K562 (cell line): ENCODE measurements around the gene FBN3. TPM values are rescaled to one million over a fixed set of nuclear protein-coding genes. Genes with fewer than 3 reads are reported as not detected.
A peak's percentile ranks its signal among the peaks of the same experiment; 100 is the strongest.

Experiments used
- ATAC-seq: fragments of 200-7000 bp; cut with Tn5 transposase; 3 replicates; pipeline ENCODE4 v1.9.1; 2020; ENCODE audit warnings: moderate library complexity
- BruUV-seq: library from RNA; stranded (reverse); fragments of 400-500 nt; replicated peaks from 2 replicates; lab custom pipeline; 2021; lab: Mats Ljungman, UMichigan
- CTCF ChIA-PET: fragments of 300-600 bp; formaldehyde crosslinking; extraction: SDS; loops from one replicate; lab custom pipeline; 2021; ENCODE audit warnings: low intra/inter-chr PET ratio; lab: Yijun Ruan, JAX
- POLR2A ChIA-PET: fragments of 300-600, 350-650 bp; sonication (Branson Sonifier 250); formaldehyde crosslinking; extraction: SDS; loops from one replicate; lab custom pipeline; 2021; ENCODE audit warnings: antibody characterized with exemption, inconsistent platforms; lab: Yijun Ruan, JAX
- DNase-seq, 4 experiments: peaks; one replicate each; pipeline versions ENCODE4 v3.0.0 to v3.0.0-alpha.2; 2011 to 2018; ENCODE audit warnings: low spot score in 3 of 4, mixed read lengths in 3 of 4; ENCODE audit errors: extremely low read depth in 1 of 4
- FAIRE-seq: peaks from 2 replicates; lab custom pipeline; 2011; peaks lifted over from hg19 to GRCh38; lab: Jason Lieb, UNC
- H2AFZ ChIP-seq: 2 replicates; pipeline ENCODE4 v1.6.0; 2011; ENCODE audit warnings: low read depth, low read length, control low read depth, inconsistent platforms
- H3K27ac ChIP-seq: fragments of 200-600 bp; 3 replicates; pipeline ENCODE4 v1.8.0; 2011; ENCODE audit warnings: low read depth, mild to moderate bottlenecking, control low read depth, inconsistent platforms, low read length, moderate library complexity, mixed read lengths; ENCODE audit errors: extremely low read depth
- H3K27me3 ChIP-seq, 2 experiments: fragments of 300-600 bp in 1 of 2; 2 replicates in 1 of 2; 3 replicates in 1 of 2; pipeline versions ENCODE4 v1.6.0 to v1.8.0; 2011; ENCODE audit warnings: inconsistent platforms in 2 of 2, low read length in 2 of 2, mild to moderate bottlenecking in 1 of 2, mixed read lengths in 1 of 2, moderate library complexity in 1 of 2; ENCODE audit not compliant: control insufficient read depth in 2 of 2, insufficient read depth in 2 of 2
- H3K36me3 ChIP-seq: fragments of 300-600 bp; 3 replicates; pipeline ENCODE4 v1.8.0; 2011; ENCODE audit warnings: mild to moderate bottlenecking, low read length, inconsistent platforms; ENCODE audit not compliant: control insufficient read depth, insufficient read depth
- H3K4me1 ChIP-seq, 2 experiments: fragments of 200-600 bp in 1 of 2; replicated peaks in 1 of 2; 2 replicates in 1 of 2; 3 replicates in 1 of 2; pipeline versions ENCODE4 v1.5.1 to v1.8.0; 2011; ENCODE audit warnings: inconsistent platforms in 2 of 2, low read length in 2 of 2, mild to moderate bottlenecking in 1 of 2, mixed read lengths in 1 of 2, moderate library complexity in 1 of 2; ENCODE audit not compliant: control insufficient read depth in 2 of 2, insufficient read depth in 2 of 2
- H3K4me2 ChIP-seq: 2 replicates; pipeline ENCODE4 v1.6.1; 2011; ENCODE audit warnings: low read length, control low read depth, inconsistent platforms, mixed read lengths; ENCODE audit not compliant: insufficient read depth
- H3K4me3 ChIP-seq: fragments of 200-600 bp; sonication (generic), shearing (Covaris generic); 2 replicates; pipeline ENCODE4 v1.5.1; 2016; ENCODE audit warnings: control low read depth, inconsistent platforms
- H3K79me2 ChIP-seq: fragments of 200-600 bp; 3 replicates; pipeline ENCODE4 v1.8.0; 2011; ENCODE audit warnings: low read length, inconsistent platforms; ENCODE audit not compliant: control insufficient read depth, insufficient read depth
- H3K9ac ChIP-seq, 2 experiments: 2 replicates each; pipeline versions ENCODE4 v1.6.0 to v1.6.1; 2011; ENCODE audit warnings: low read depth in 2 of 2, low read length in 2 of 2, control low read depth in 1 of 2, inconsistent platforms in 1 of 2, mild to moderate bottlenecking in 1 of 2, mixed read lengths in 1 of 2; ENCODE audit not compliant: insufficient read depth in 1 of 2
- H3K9me1 ChIP-seq: one replicate; pipeline ENCODE4 v1.6.0; 2011; ENCODE audit warnings: inconsistent platforms, mild to moderate bottlenecking, low read length, moderate library complexity; ENCODE audit not compliant: control insufficient read depth, insufficient read depth
- H3K9me3 ChIP-seq: replicated peaks from 2 replicates; pipeline ENCODE4 v1.5.1; 2011; ENCODE audit warnings: low read depth, low read length, inconsistent platforms; ENCODE audit not compliant: control insufficient read depth, insufficient read depth
- H4K20me1 ChIP-seq: replicated peaks from 2 replicates; pipeline ENCODE4 v1.6.1; 2011; ENCODE audit warnings: low read length, inconsistent platforms, mixed read lengths; ENCODE audit not compliant: control insufficient read depth, insufficient read depth
- CBX1 ChIP-seq: sonication (generic); IDR thresholded peaks from 2 replicates; pipeline ENCODE4 v1.6.1; 2016; ENCODE audit warnings: antibody characterized with exemption, low read depth, mild to moderate bottlenecking
- NR2C1 ChIP-seq, 2 experiments: fragments of 450-650 bp; IDR thresholded peaks; 2 replicates each; pipeline ENCODE4 v1.6.1; 2017; ENCODE audit warnings: mild to moderate bottlenecking in 2 of 2, antibody characterized with exemption in 1 of 2, inconsistent platforms in 1 of 2, missing compliant biosample characterization in 1 of 2, missing genetic modification characterization in 1 of 2
- RBM34 ChIP-seq: fragments of 200-400 bp; formaldehyde crosslinking; IDR thresholded peaks from 2 replicates; pipeline ENCODE4 v1.6.1; 2018; ENCODE audit warnings: low read length, borderline replicate concordance; ENCODE audit not compliant: insufficient read depth
- ZFP30 ChIP-seq: fragments of 250-450 bp; sonication (Bioruptor Pico); IDR thresholded peaks from 2 replicates; pipeline ENCODE4 v1.8.0; 2022; ENCODE audit warnings: moderate library complexity, mild to moderate bottlenecking, inconsistent platforms, borderline replicate concordance
- ZNF3 ChIP-seq: fragments of 250-450 bp; sonication (Bioruptor Pico); IDR thresholded peaks from 2 replicates; pipeline ENCODE4 v1.5.0; 2021; ENCODE audit warnings: mild to moderate bottlenecking, moderate library complexity
- WGBS: fragments of 100-300 bp; shearing (Covaris generic); methylation state at CpG from one replicate; pipeline ENCODE4 v1.1.6; 2016; ENCODE audit warnings: low coverage, mixed read lengths; ENCODE audit not compliant: insufficient coverage; ENCODE audit errors: missing lambda C conversion rate; 5-methylcytosine and 5-hydroxymethylcytosine counted together
- in situ Hi-C: fragments of 300-500 bp; cut with MboI; formaldehyde crosslinking; loops from 4 replicates; pipeline ENCODE4 v1.15.0; 2018; ENCODE audit warnings: inconsistent platforms, mixed read lengths
- intact Hi-C: fragments of 100-400 bp; cut with micrococcal nuclease; formaldehyde crosslinking; loops from 2 replicates; pipeline ENCODE4 v1.14.2; 2022
- polyA plus RNA-seq, 8 experiments: library from polyadenylated mRNA; depleted of rRNA in 4 of 8; stranded (reverse) in 5 of 8; unstranded in 3 of 8; fragments of >200 nt; fragmentation: Nextera tagmentation in 2 of 8; fragmentation: Illumina TruSeq in 1 of 8; extraction: Ambion mirVana in 2 of 8; extraction: Trizol in 1 of 8; gene quantifications; 2 replicates each; pipeline versions ENCODE4 v1.2.1 to v1.2.3, GENCODE V29; 2011 to 2014; ENCODE audit warnings: inconsistent platforms in 1 of 8, missing spikeins in 1 of 8
- total RNA-seq, 7 experiments: library from RNA; depleted of rRNA in 6 of 7; stranded (reverse); fragments of >200 nt in 6 of 7; fragmentation: Illumina TruSeq in 2 of 7; extraction: Trizol in 2 of 7; gene quantifications; 2 replicates each; pipeline versions ENCODE4 v1.2.1 to v1.2.3, GENCODE V29; 2011 to 2021; ENCODE audit warnings: low replicate concordance in 1 of 7
- TF ChIP-seq, protein P1 (sequence below): fragments of 450-650 bp; IDR thresholded peaks from 2 replicates; pipeline ENCODE4 v1.6.1; 2016
- TF ChIP-seq, protein P2 (sequence below), 2 experiments: IDR thresholded peaks; 2 replicates each; pipeline ENCODE4 v1.6.1; 2012; ENCODE audit warnings: improper control_type of control experiment in 2 of 2, low read depth in 2 of 2, low read length in 2 of 2, borderline replicate concordance in 1 of 2

Gene FBN3
- total and polyA plus RNA-seq, 9 of the 15 experiments (the other 6 are each of a cell fraction or from before 2014, with no cell fraction given), result under 0.01 to 0.29 (median 0.01) TPM; not detected in 4

DNA sequence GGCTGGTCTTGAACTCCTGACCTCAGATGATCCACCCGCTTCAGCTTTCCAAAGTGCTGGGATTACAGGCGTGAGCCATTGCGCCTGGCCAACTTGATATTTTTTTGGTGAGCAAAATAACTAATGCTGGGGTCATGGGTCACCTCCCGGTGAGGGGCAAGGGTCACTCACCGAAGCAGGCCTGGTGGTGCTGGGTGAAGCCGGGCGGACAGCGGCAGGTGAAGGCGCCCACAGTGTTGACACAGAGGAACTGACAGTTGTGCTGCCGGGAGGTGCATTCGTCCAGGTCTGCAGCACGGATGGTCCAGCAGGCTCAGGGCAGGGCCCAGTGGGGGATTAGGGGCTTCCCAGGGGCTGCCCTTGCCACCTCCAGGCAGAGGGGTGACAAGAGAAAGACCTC, 68.6 kb downstream of the FBN3 start:
- in situ Hi-C loops, result no loop called here
- Histone ChIP-seq H3K36me3 (no peaks in the 10 kb centered on the region), H3K9ac (no peak overlapping the region), H3K4me2 (no peak overlapping the region), H3K9me3 (no peaks in the 10 kb centered on the region), H3K79me2 (no peaks in the 10 kb centered on the region), H3K9me1 (no peaks in the 10 kb centered on the region)
- POLR2A ChIA-PET, result no interaction called here
- ATAC-seq (no peak), DNase-seq (no peak), FAIRE-seq (no peak)
- 74% methylated on average over 12 of the region's 12 CpGs for WGBS
- BruUV-seq, result no TSS peak
- CTCF ChIA-PET, result no interaction called here
- no peak for TF ChIP-seq ZFP30 (CRISPR knock-in tag)
- peak; percentile 9; the same call in 1 of the 2 replicates for TF ChIP-seq NR2C1 (IDR thresholded peaks at IDR 0.05)
- TF ChIP-seq NR2C1 (tag; IDR thresholded peaks at IDR 0.05), result no peak
- TF ChIP-seq, all 486 proteins: peak for 1
- Histone ChIP-seq H2AFZ (no peak overlapping the region), H3K4me3 (no peak overlapping the region), H4K20me1 (no peaks in the 10 kb centered on the region), H3K4me1 (peaks cover 8 to 25% of the 10 kb centered on the region in 2 experiments), H3K27ac (no peak overlapping the region), H3K27me3 (no peaks in the 10 kb centered on the region)
- intact Hi-C loops, result no loop called here

DNA sequence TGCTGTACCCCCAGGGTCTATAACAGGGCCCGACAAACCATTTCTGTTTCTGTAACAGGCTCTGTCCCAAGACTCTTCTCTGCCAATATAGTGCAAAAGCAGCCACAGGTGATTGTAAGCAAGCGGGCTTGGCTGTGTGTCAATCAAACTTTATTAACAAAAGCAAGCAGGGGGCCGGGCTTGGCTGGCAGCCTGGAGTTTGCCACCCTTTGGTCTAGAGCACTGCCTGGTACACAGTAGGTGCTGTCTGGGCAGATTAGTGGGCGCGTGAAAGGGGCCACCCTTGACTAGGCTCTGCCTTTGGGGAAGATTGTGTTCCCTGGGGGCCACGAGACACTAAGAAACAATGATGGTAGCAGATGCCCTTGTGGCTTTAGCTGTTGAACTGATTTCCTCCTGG, 69.4 kb downstream of the FBN3 start:
- Histone ChIP-seq H3K9me1 (no peaks in the 10 kb centered on the region), H3K9ac (no peak overlapping the region), H3K27ac (no peak overlapping the region), H3K27me3 (no peaks in the 10 kb centered on the region), H3K4me2 (no peak overlapping the region), H3K9me3 (no peaks in the 10 kb centered on the region), H3K79me2 (no peaks in the 10 kb centered on the region), H3K4me3 (no peak overlapping the region), H3K36me3 (no peaks in the 10 kb centered on the region), H3K4me1 (peaks cover 0 to 20% of the 10 kb centered on the region in 2 experiments; a peak in 3 of 5 replicates), H4K20me1 (no peaks in the 10 kb centered on the region), H2AFZ (no peak overlapping the region)
- POLR2A ChIA-PET, result interaction anchor here (1.2 kb wide), 1 partner anchor 1549 kb away, joined by 3 read pairs; the partner anchor contains the start of gene TNFSF9
- FAIRE-seq (no peak), DNase-seq (no peak), ATAC-seq (no peak)
- WGBS, result 65% methylated on average over 6 of the region's 6 CpGs
- in situ Hi-C loops, result no loop called here
- intact Hi-C loops, result no loop called here
- BruUV-seq, result no TSS peak
- CTCF ChIA-PET, result no interaction called here
- TF ChIP-seq, protein P1, sequence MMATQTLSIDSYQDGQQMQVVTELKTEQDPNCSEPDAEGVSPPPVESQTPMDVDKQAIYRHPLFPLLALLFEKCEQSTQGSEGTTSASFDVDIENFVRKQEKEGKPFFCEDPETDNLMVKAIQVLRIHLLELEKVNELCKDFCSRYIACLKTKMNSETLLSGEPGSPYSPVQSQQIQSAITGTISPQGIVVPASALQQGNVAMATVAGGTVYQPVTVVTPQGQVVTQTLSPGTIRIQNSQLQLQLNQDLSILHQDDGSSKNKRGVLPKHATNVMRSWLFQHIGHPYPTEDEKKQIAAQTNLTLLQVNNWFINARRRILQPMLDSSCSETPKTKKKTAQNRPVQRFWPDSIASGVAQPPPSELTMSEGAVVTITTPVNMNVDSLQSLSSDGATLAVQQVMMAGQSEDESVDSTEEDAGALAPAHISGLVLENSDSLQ, result peak; percentile 46; the same call in 1 of the 2 replicates
- TF ChIP-seq CBX1 (no peak), RBM34 (no peak), ZNF3 (CRISPR knock-in tag) (no peak)
- TF ChIP-seq, protein P2, sequence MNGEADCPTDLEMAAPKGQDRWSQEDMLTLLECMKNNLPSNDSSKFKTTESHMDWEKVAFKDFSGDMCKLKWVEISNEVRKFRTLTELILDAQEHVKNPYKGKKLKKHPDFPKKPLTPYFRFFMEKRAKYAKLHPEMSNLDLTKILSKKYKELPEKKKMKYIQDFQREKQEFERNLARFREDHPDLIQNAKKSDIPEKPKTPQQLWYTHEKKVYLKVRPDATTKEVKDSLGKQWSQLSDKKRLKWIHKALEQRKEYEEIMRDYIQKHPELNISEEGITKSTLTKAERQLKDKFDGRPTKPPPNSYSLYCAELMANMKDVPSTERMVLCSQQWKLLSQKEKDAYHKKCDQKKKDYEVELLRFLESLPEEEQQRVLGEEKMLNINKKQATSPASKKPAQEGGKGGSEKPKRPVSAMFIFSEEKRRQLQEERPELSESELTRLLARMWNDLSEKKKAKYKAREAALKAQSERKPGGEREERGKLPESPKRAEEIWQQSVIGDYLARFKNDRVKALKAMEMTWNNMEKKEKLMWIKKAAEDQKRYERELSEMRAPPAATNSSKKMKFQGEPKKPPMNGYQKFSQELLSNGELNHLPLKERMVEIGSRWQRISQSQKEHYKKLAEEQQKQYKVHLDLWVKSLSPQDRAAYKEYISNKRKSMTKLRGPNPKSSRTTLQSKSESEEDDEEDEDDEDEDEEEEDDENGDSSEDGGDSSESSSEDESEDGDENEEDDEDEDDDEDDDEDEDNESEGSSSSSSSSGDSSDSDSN (IDR thresholded peaks at IDR 0.05; ENCODE audit: borderline replicate concordance in 1 of 2, low read depth in 2 of 2, low read length in 2 of 2), result no peak
